ENCODE results near the gene TRPT1.

DNA sequence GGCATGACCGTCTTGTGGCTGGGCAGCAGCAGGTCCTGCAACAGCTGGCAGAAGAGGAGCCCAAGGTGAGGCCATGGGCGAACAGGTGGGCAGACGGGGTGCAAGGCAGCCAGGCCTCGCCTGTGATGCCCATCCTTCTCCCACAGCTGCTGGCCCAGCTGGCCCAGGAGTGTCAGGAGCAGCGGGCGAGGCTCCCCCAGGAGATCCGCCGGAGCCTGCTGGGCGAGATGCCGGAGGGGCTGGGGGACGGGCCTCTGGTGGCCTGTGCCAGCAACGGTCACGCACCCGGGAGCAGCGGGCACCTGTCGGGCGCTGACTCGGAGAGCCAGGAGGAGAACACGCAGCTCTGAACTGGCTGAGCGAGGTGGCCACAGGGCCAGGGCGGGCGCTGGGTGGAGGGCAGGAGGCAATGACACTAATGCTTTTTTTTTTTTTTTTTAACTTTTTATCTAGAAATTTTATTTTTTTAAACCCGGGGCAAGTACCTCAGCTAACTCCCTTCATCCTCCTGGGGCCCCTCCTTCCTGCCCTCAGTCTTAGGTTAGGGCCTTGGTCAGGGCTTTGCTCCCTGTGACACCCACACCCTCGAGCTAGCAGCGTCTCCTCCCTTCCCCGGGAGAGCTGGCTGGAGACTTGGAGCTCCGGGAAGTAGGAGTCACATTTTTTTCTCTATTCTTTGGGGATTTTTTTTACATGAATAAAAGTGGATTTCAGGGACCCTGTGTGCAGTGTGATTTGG is 41.4 kb upstream of the TRPT1 start:
- TF ChIP-seq POLR2A (IDR thresholded peaks at IDR 0.05) (no peak), POLR2AphosphoS5 (IDR thresholded peaks at IDR 0.05) (no peak)
- TF ChIP-seq, protein P1, sequence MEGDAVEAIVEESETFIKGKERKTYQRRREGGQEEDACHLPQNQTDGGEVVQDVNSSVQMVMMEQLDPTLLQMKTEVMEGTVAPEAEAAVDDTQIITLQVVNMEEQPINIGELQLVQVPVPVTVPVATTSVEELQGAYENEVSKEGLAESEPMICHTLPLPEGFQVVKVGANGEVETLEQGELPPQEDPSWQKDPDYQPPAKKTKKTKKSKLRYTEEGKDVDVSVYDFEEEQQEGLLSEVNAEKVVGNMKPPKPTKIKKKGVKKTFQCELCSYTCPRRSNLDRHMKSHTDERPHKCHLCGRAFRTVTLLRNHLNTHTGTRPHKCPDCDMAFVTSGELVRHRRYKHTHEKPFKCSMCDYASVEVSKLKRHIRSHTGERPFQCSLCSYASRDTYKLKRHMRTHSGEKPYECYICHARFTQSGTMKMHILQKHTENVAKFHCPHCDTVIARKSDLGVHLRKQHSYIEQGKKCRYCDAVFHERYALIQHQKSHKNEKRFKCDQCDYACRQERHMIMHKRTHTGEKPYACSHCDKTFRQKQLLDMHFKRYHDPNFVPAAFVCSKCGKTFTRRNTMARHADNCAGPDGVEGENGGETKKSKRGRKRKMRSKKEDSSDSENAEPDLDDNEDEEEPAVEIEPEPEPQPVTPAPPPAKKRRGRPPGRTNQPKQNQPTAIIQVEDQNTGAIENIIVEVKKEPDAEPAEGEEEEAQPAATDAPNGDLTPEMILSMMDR (IDR thresholded peaks at IDR 0.05) = no peak

Measured in suprapubic skin (tissue), 4 donors.